K562 (cell line): ENCODE measurements around the gene GLRX2. TPM values are rescaled to one million over a fixed set of nuclear protein-coding genes. Genes with fewer than 3 reads are reported as not detected.
A peak's percentile ranks its signal among the peaks of the same experiment; 100 is the strongest.

Source experiments
- ATAC-seq: fragments of 200-7000 bp; cut with Tn5 transposase; 3 replicates; pipeline ENCODE4 v1.9.1; 2020; ENCODE audit warnings: moderate library complexity
- BruUV-seq: library from RNA; stranded (reverse); fragments of 400-500 nt; replicated peaks from 2 replicates; lab custom pipeline; 2021; lab: Mats Ljungman, UMichigan
- CTCF ChIA-PET: fragments of 300-600 bp; formaldehyde crosslinking; extraction: SDS; loops from one replicate; lab custom pipeline; 2021; ENCODE audit warnings: low intra/inter-chr PET ratio; lab: Yijun Ruan, JAX
- POLR2A ChIA-PET: fragments of 300-600, 350-650 bp; sonication (Branson Sonifier 250); formaldehyde crosslinking; extraction: SDS; loops from one replicate; lab custom pipeline; 2021; ENCODE audit warnings: antibody characterized with exemption, inconsistent platforms; lab: Yijun Ruan, JAX
- DNase-seq, 4 experiments: peaks; one replicate each; pipeline versions ENCODE4 v3.0.0 to v3.0.0-alpha.2; 2011 to 2018; ENCODE audit warnings: low spot score in 3 of 4, mixed read lengths in 3 of 4; ENCODE audit errors: extremely low read depth in 1 of 4
- FAIRE-seq: peaks from 2 replicates; lab custom pipeline; 2011; peaks lifted over from hg19 to GRCh38; lab: Jason Lieb, UNC
- H2AFZ ChIP-seq: 2 replicates; pipeline ENCODE4 v1.6.0; 2011; ENCODE audit warnings: low read depth, low read length, control low read depth, inconsistent platforms
- H3K27ac ChIP-seq: fragments of 200-600 bp; 3 replicates; pipeline ENCODE4 v1.8.0; 2011; ENCODE audit warnings: low read depth, mild to moderate bottlenecking, control low read depth, inconsistent platforms, low read length, moderate library complexity, mixed read lengths; ENCODE audit errors: extremely low read depth
- H3K27me3 ChIP-seq, 2 experiments: fragments of 300-600 bp in 1 of 2; 2 replicates in 1 of 2; 3 replicates in 1 of 2; pipeline versions ENCODE4 v1.6.0 to v1.8.0; 2011; ENCODE audit warnings: inconsistent platforms in 2 of 2, low read length in 2 of 2, mild to moderate bottlenecking in 1 of 2, mixed read lengths in 1 of 2, moderate library complexity in 1 of 2; ENCODE audit not compliant: control insufficient read depth in 2 of 2, insufficient read depth in 2 of 2
- H3K36me3 ChIP-seq: fragments of 300-600 bp; 3 replicates; pipeline ENCODE4 v1.8.0; 2011; ENCODE audit warnings: mild to moderate bottlenecking, low read length, inconsistent platforms; ENCODE audit not compliant: control insufficient read depth, insufficient read depth
- H3K4me1 ChIP-seq, 2 experiments: fragments of 200-600 bp in 1 of 2; replicated peaks in 1 of 2; 2 replicates in 1 of 2; 3 replicates in 1 of 2; pipeline versions ENCODE4 v1.5.1 to v1.8.0; 2011; ENCODE audit warnings: inconsistent platforms in 2 of 2, low read length in 2 of 2, mild to moderate bottlenecking in 1 of 2, mixed read lengths in 1 of 2, moderate library complexity in 1 of 2; ENCODE audit not compliant: control insufficient read depth in 2 of 2, insufficient read depth in 2 of 2
- H3K4me2 ChIP-seq: 2 replicates; pipeline ENCODE4 v1.6.1; 2011; ENCODE audit warnings: low read length, control low read depth, inconsistent platforms, mixed read lengths; ENCODE audit not compliant: insufficient read depth
- H3K4me3 ChIP-seq: fragments of 200-600 bp; sonication (generic), shearing (Covaris generic); 2 replicates; pipeline ENCODE4 v1.5.1; 2016; ENCODE audit warnings: control low read depth, inconsistent platforms
- H3K79me2 ChIP-seq: fragments of 200-600 bp; 3 replicates; pipeline ENCODE4 v1.8.0; 2011; ENCODE audit warnings: low read length, inconsistent platforms; ENCODE audit not compliant: control insufficient read depth, insufficient read depth
- H3K9ac ChIP-seq, 2 experiments: 2 replicates each; pipeline versions ENCODE4 v1.6.0 to v1.6.1; 2011; ENCODE audit warnings: low read depth in 2 of 2, low read length in 2 of 2, control low read depth in 1 of 2, inconsistent platforms in 1 of 2, mild to moderate bottlenecking in 1 of 2, mixed read lengths in 1 of 2; ENCODE audit not compliant: insufficient read depth in 1 of 2
- H3K9me1 ChIP-seq: one replicate; pipeline ENCODE4 v1.6.0; 2011; ENCODE audit warnings: inconsistent platforms, mild to moderate bottlenecking, low read length, moderate library complexity; ENCODE audit not compliant: control insufficient read depth, insufficient read depth
- H3K9me3 ChIP-seq: replicated peaks from 2 replicates; pipeline ENCODE4 v1.5.1; 2011; ENCODE audit warnings: low read depth, low read length, inconsistent platforms; ENCODE audit not compliant: control insufficient read depth, insufficient read depth
- H4K20me1 ChIP-seq: replicated peaks from 2 replicates; pipeline ENCODE4 v1.6.1; 2011; ENCODE audit warnings: low read length, inconsistent platforms, mixed read lengths; ENCODE audit not compliant: control insufficient read depth, insufficient read depth
- CREM ChIP-seq: IDR thresholded peaks from 2 replicates; pipeline ENCODE4 v1.6.1; 2014; ENCODE audit warnings: antibody characterized with exemption, low read depth
- CSDE1 ChIP-seq, 2 experiments: fragments of 450-650 bp; IDR thresholded peaks; 2 replicates each; pipeline ENCODE4 v1.6.1; 2016; ENCODE audit warnings: mild to moderate bottlenecking in 1 of 2
- DMBX1 ChIP-seq: fragments of 250-450 bp; sonication (Bioruptor Pico); IDR thresholded peaks from 2 replicates; pipeline ENCODE4 v1.8.0; 2022; ENCODE audit warnings: inconsistent platforms, mild to moderate bottlenecking, moderate library complexity, borderline replicate concordance
- ELF1 ChIP-seq: fragments of 200-800 bp; sonication (Bioruptor generic); IDR thresholded peaks from 2 replicates; pipeline ENCODE4 v1.6.1; 2016; ENCODE audit warnings: missing genetic modification characterization, missing compliant biosample characterization
- ELF2 ChIP-seq: fragments of 250-450 bp; sonication (Bioruptor Pico); IDR thresholded peaks from 2 replicates; pipeline ENCODE4 v1.5.0; 2021; ENCODE audit warnings: mild to moderate bottlenecking
- ETV1 ChIP-seq: fragments of 450-650 bp; conservative IDR thresholded peaks from 2 replicates; pipeline ENCODE4 v1.6.1; 2016; ENCODE audit warnings: missing genetic modification characterization, control low read depth, low read depth, missing compliant biosample characterization
- GABPA ChIP-seq: fragments of 200-800 bp; sonication (Bioruptor generic); conservative IDR thresholded peaks from 2 replicates; pipeline ENCODE4 v1.6.1; 2016; ENCODE audit warnings: low read depth, missing genetic modification characterization, missing compliant biosample characterization
- GABPB1 ChIP-seq: sonication (generic); formaldehyde crosslinking; IDR thresholded peaks from 2 replicates; pipeline ENCODE4 v1.8.0; 2022; ENCODE audit warnings: mild to moderate bottlenecking, missing genetic modification reagents
- NFIC ChIP-seq: fragments of 450-650 bp; IDR thresholded peaks from 2 replicates; pipeline ENCODE4 v1.6.1; 2017; ENCODE audit warnings: mild to moderate bottlenecking, inconsistent platforms
- NR2C1 ChIP-seq, 2 experiments: fragments of 450-650 bp; IDR thresholded peaks; 2 replicates each; pipeline ENCODE4 v1.6.1; 2017; ENCODE audit warnings: mild to moderate bottlenecking in 2 of 2, antibody characterized with exemption in 1 of 2, inconsistent platforms in 1 of 2, missing compliant biosample characterization in 1 of 2, missing genetic modification characterization in 1 of 2
- NR2C2 ChIP-seq, 2 experiments: fragments of 200-800 bp in 1 of 2; sonication (Bioruptor generic) in 1 of 2; sonication (generic) in 1 of 2; formaldehyde crosslinking in 1 of 2; IDR thresholded peaks; 2 replicates each; pipeline versions ENCODE4 v1.6.1 to v1.8.0; 2016 to 2022; ENCODE audit warnings: mild to moderate bottlenecking in 1 of 2, missing compliant biosample characterization in 1 of 2, missing genetic modification characterization in 1 of 2, missing genetic modification reagents in 1 of 2
- PHF21A ChIP-seq: fragments of 450-650 bp; IDR thresholded peaks from 2 replicates; pipeline ENCODE4 v1.6.1; 2017; ENCODE audit warnings: low read depth, borderline replicate concordance
- POLR2H ChIP-seq: IDR thresholded peaks from 2 replicates; pipeline ENCODE4 v1.6.1; 2016; ENCODE audit warnings: missing genetic modification characterization, low read depth, mild to moderate bottlenecking, control low read depth, missing compliant biosample characterization, moderate library complexity
- POU5F1 ChIP-seq: fragments of 150-350 bp; IDR thresholded peaks from 2 replicates; pipeline ENCODE4 v1.6.1; 2014; ENCODE audit warnings: borderline replicate concordance, low read length, low read depth, mild to moderate bottlenecking; ENCODE audit not compliant: partially characterized antibody
- SMAD4 ChIP-seq: fragments of 250-450 bp; sonication (Bioruptor Pico); conservative IDR thresholded peaks from 2 replicates; pipeline ENCODE4 v1.8.0; 2021; ENCODE audit warnings: inconsistent platforms, mild to moderate bottlenecking, moderate library complexity
- ZNF316 ChIP-seq: fragments of 450-650 bp; IDR thresholded peaks from 2 replicates; pipeline ENCODE4 v1.6.1; 2016
- ZNF384 ChIP-seq: IDR thresholded peaks from 2 replicates; pipeline ENCODE4 v1.6.1; 2012; ENCODE audit warnings: low read depth, low read length, improper control_type of control experiment
- WGBS: fragments of 100-300 bp; shearing (Covaris generic); methylation state at CpG from one replicate; pipeline ENCODE4 v1.1.6; 2016; ENCODE audit warnings: low coverage, mixed read lengths; ENCODE audit not compliant: insufficient coverage; ENCODE audit errors: missing lambda C conversion rate; 5-methylcytosine and 5-hydroxymethylcytosine counted together
- in situ Hi-C: fragments of 300-500 bp; cut with MboI; formaldehyde crosslinking; loops from 4 replicates; pipeline ENCODE4 v1.15.0; 2018; ENCODE audit warnings: inconsistent platforms, mixed read lengths
- intact Hi-C: fragments of 100-400 bp; cut with micrococcal nuclease; formaldehyde crosslinking; loops from 2 replicates; pipeline ENCODE4 v1.14.2; 2022
- polyA plus RNA-seq, 8 experiments: library from polyadenylated mRNA; depleted of rRNA in 4 of 8; stranded (reverse) in 5 of 8; unstranded in 3 of 8; fragments of >200 nt; fragmentation: Nextera tagmentation in 2 of 8; fragmentation: Illumina TruSeq in 1 of 8; extraction: Ambion mirVana in 2 of 8; extraction: Trizol in 1 of 8; gene quantifications; 2 replicates each; pipeline versions ENCODE4 v1.2.1 to v1.2.3, GENCODE V29; 2011 to 2014; ENCODE audit warnings: inconsistent platforms in 1 of 8, missing spikeins in 1 of 8
- total RNA-seq, 7 experiments: library from RNA; depleted of rRNA in 6 of 7; stranded (reverse); fragments of >200 nt in 6 of 7; fragmentation: Illumina TruSeq in 2 of 7; extraction: Trizol in 2 of 7; gene quantifications; 2 replicates each; pipeline versions ENCODE4 v1.2.1 to v1.2.3, GENCODE V29; 2011 to 2021; ENCODE audit warnings: low replicate concordance in 1 of 7
- TF ChIP-seq, protein P1 (sequence below): fragments of 200-800 bp; sonication (Bioruptor generic); IDR thresholded peaks from 2 replicates; pipeline ENCODE4 v1.6.1; 2017; ENCODE audit warnings: missing genetic modification characterization, missing compliant biosample characterization
- TF ChIP-seq, protein P2 (sequence below): sonication (generic); formaldehyde crosslinking; IDR thresholded peaks from 2 replicates; pipeline ENCODE4 v1.8.0; 2022; ENCODE audit warnings: mild to moderate bottlenecking, missing genetic modification reagents

The GLRX2 gene
- total and polyA plus RNA-seq, 9 of the 15 experiments (the other 6 are each of a cell fraction or from before 2014, with no cell fraction given), result 13.3 to 82.6 (median 55.1) TPM

DNA sequence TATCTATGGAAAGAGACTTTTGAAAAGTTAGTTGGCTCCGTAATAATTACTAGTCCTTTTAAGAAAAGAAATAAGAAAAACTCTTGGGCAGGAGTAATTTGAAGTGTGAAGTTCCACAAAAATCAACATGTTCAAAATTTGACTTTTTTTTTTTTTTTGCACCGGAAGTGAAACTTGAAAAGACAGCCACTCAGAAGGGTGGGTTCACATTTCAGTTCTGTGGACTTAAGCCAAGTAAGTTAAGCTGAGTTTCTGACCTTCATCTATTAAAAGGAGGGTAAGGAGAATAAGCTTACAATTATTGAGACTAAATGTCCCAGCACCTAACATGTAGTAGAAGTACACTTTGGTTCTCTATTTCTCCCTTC is 34.8 kb downstream of the GLRX2 start:
- ChIA-PET POLR2A (interaction anchor here (1.0 to 3.5 kb wide), 5 partner anchors 10 to 51 kb away, joined by 3 to 21 read pairs (median 11); partner anchors contain the start of genes CDC73, RO60 and UCHL5), CTCF (interaction anchor here (1.6 kb wide), 1 partner anchor 52 kb away, joined by 3 read pairs; no protein-coding TSS in a partner anchor)
- Histone ChIP-seq H3K79me2 (peaks cover 86% of the 10 kb centered on the region), H3K4me3 (no peak overlapping the region), H4K20me1 (0 out of 2 replicates have a peak, but pooled peaks cover 4% of the 10 kb centered on the region), H3K27me3 (no peaks in the 10 kb centered on the region), H3K9me1 (no peaks in the 10 kb centered on the region), H3K36me3 (peaks cover 43% of the 10 kb centered on the region), H3K9ac (peak overlapping the region in 1 of 2 experiments; percentile 66; a peak in 2 of 4 replicates), H3K9me3 (no peaks in the 10 kb centered on the region), H3K4me1 (peaks cover 15 to 49% of the 10 kb centered on the region in 2 experiments), H3K27ac (peak overlapping the region; percentile 80), H2AFZ (no peak overlapping the region), H3K4me2 (peak overlapping the region; percentile 24; the same call in 1 of the 2 replicates)
- ATAC-seq (peak; percentile 20), FAIRE-seq (no peak), DNase-seq (peak in 2 of 4 experiments; percentile 30 to 51)
- intact Hi-C loops, result loop anchor here (2.0 kb wide), 3 partner anchors 14 to 52 kb away; partner anchors contain the start of genes CDC73 and GLRX2
- no TSS peak for BruUV-seq
- in situ Hi-C loops, result no loop called here
- WGBS, result 38% methylated on average over 2 of the region's 2 CpGs
- TF ChIP-seq SMAD4 (CRISPR knock-in tag) (0 out of 2 replicates have a peak, but pooled peaks have one; percentile 3), ELF1 (tag) (0 out of 2 replicates have a peak, but pooled peaks have one; percentile 31), ETV1 (tag) (0 out of 2 replicates have a peak, but pooled peaks have one; percentile 38), PHF21A (no peak), ZNF384 (peak; percentile 50; the same call in 1 of the 2 replicates), NR2C2 (CRISPR knock-in tag; IDR thresholded peaks at IDR 0.05) (no peak), NR2C2 (tag; IDR thresholded peaks at IDR 0.05) (peak; percentile 82), POLR2H (tag) (0 out of 2 replicates have a peak, but pooled peaks have one; percentile 30), ELF2 (CRISPR knock-in tag) (no peak), GABPB1 (CRISPR knock-in tag) (peak; percentile 53; the same call in 1 of the 2 replicates), POU5F1 (no peak), NFIC (peak; percentile 36; the same call in 1 of the 2 replicates), NR2C1 (IDR thresholded peaks at IDR 0.05) (peak; percentile 89), NR2C1 (tag; IDR thresholded peaks at IDR 0.05) (peak; percentile 73), DMBX1 (CRISPR knock-in tag) (peak; percentile 6; the same call in 1 of the 2 replicates), GABPA (tag) (peak; percentile 56), CSDE1 (IDR thresholded peaks at IDR 0.05) (no peak), ZNF316 (no peak), CREM (no peak)
- TF ChIP-seq, protein P1, sequence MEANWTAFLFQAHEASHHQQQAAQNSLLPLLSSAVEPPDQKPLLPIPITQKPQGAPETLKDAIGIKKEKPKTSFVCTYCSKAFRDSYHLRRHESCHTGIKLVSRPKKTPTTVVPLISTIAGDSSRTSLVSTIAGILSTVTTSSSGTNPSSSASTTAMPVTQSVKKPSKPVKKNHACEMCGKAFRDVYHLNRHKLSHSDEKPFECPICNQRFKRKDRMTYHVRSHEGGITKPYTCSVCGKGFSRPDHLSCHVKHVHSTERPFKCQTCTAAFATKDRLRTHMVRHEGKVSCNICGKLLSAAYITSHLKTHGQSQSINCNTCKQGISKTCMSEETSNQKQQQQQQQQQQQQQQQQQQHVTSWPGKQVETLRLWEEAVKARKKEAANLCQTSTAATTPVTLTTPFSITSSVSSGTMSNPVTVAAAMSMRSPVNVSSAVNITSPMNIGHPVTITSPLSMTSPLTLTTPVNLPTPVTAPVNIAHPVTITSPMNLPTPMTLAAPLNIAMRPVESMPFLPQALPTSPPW (CRISPR knock-in tag), result 0 out of 2 replicates have a peak, but pooled peaks have one; percentile 4
- TF ChIP-seq, protein P2, sequence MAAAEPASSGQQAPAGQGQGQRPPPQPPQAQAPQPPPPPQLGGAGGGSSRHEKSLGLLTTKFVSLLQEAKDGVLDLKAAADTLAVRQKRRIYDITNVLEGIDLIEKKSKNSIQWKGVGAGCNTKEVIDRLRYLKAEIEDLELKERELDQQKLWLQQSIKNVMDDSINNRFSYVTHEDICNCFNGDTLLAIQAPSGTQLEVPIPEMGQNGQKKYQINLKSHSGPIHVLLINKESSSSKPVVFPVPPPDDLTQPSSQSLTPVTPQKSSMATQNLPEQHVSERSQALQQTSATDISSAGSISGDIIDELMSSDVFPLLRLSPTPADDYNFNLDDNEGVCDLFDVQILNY (CRISPR knock-in tag), result no peak
